ENCODE data around the gene TGFBR3L. TPM values are rescaled to one million over a fixed set of nuclear protein-coding genes. Genes with fewer than 3 reads are reported as not detected.

The TGFBR3L gene
- total and polyA plus RNA-seq, 10 of the 15 experiments (the other 5 are each of a cell fraction or from before 2014, with no cell fraction given), result 0.20 to 0.23 TPM; not detected in 8

DNA sequence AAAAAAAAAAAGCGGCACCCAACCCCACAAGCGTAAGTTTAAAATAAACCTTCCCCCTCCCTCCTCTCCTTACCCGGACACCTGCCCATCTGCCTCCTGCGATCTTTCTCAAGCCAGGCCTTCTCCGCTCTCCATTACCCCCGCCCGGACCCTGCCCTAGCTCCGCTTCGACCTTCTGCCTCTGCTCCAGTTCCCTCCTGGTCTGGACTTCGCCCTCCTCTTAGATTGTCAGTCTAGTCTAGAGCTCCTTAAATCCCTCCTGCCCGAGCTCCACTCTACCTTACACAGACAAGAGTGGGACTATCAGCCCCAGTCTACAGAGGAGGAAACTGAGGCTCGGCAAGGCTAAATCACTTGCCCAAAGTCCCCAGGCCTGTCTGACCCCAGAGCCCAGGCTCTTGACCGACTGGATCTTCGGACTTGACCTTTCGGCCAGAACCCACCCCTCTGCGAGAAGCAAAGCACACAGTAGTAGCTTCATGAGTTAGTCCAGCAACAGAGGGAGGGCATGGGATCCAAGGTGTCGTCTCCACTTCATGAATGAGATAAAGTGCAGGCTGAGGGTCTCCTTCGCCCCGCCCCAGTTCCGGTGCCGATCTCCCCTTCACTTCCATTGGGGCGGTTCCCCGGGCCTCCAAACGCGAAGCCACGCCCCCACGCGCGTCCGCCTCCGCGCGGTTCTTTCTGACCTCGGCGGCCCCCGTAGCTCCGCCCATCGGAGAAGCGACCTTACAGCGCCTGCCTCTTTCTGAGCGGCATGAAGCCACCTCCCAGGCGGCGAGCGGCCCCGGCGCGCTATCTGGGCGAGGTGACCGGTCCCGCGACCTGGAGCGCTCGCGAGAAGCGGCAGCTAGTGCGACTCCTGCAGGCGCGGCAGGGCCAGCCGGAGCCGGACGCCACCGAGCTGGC, 5.2 kb downstream of the TGFBR3L start, which contains the start of gene SNAPC2 (continued):
- no peak for TF ChIP-seq IRF3 (IDR thresholded peaks at IDR 0.05)
- TF ChIP-seq, protein P1, sequence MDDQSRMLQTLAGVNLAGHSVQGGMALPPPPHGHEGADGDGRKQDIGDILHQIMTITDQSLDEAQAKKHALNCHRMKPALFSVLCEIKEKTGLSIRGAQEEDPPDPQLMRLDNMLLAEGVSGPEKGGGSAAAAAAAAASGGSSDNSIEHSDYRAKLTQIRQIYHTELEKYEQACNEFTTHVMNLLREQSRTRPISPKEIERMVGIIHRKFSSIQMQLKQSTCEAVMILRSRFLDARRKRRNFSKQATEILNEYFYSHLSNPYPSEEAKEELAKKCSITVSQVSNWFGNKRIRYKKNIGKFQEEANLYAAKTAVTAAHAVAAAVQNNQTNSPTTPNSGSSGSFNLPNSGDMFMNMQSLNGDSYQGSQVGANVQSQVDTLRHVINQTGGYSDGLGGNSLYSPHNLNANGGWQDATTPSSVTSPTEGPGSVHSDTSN (IDR thresholded peaks at IDR 0.05; ENCODE audit: insufficient replicate concordance, low read depth, low read length), result peak; percentile 42
- TF ChIP-seq, protein P2, sequence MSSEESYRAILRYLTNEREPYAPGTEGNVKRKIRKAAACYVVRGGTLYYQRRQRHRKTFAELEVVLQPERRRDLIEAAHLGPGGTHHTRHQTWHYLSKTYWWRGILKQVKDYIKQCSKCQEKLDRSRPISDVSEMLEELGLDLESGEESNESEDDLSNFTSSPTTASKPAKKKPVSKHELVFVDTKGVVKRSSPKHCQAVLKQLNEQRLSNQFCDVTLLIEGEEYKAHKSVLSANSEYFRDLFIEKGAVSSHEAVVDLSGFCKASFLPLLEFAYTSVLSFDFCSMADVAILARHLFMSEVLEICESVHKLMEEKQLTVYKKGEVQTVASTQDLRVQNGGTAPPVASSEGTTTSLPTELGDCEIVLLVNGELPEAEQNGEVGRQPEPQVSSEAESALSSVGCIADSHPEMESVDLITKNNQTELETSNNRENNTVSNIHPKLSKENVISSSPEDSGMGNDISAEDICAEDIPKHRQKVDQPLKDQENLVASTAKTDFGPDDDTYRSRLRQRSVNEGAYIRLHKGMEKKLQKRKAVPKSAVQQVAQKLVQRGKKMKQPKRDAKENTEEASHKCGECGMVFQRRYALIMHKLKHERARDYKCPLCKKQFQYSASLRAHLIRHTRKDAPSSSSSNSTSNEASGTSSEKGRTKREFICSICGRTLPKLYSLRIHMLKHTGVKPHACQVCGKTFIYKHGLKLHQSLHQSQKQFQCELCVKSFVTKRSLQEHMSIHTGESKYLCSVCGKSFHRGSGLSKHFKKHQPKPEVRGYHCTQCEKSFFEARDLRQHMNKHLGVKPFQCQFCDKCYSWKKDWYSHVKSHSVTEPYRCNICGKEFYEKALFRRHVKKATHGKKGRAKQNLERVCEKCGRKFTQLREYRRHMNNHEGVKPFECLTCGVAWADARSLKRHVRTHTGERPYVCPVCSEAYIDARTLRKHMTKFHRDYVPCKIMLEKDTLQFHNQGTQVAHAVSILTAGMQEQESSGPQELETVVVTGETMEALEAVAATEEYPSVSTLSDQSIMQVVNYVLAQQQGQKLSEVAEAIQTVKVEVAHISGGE (CRISPR knock-in tag; IDR thresholded peaks at IDR 0.05), result no peak
- TF ChIP-seq, protein P3, sequence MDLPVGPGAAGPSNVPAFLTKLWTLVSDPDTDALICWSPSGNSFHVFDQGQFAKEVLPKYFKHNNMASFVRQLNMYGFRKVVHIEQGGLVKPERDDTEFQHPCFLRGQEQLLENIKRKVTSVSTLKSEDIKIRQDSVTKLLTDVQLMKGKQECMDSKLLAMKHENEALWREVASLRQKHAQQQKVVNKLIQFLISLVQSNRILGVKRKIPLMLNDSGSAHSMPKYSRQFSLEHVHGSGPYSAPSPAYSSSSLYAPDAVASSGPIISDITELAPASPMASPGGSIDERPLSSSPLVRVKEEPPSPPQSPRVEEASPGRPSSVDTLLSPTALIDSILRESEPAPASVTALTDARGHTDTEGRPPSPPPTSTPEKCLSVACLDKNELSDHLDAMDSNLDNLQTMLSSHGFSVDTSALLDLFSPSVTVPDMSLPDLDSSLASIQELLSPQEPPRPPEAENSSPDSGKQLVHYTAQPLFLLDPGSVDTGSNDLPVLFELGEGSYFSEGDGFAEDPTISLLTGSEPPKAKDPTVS (IDR thresholded peaks at IDR 0.05; ENCODE audit: low read depth, low read length), result 0 out of 2 replicates have a peak, but pooled peaks have one; percentile 14
- no peak for TF ChIP-seq GABPA (IDR thresholded peaks at IDR 0.05; ENCODE audit: low read depth)
- TF ChIP-seq ELK1 (IDR thresholded peaks at IDR 0.05; ENCODE audit: low read depth, low read length), result no peak
- TF ChIP-seq CHD2 (IDR thresholded peaks at IDR 0.05; ENCODE audit: borderline replicate concordance, low read depth, low read length), result peak; percentile 77; the same call in 1 of the 2 replicates
- TF ChIP-seq ZSCAN29 (IDR thresholded peaks at IDR 0.05), result no peak
- TF ChIP-seq NFYA (IDR thresholded peaks at IDR 0.05; ENCODE audit: borderline replicate concordance, low read depth, low read length), result no peak
- TF ChIP-seq TAF1 (IDR thresholded peaks at IDR 0.05; ENCODE audit: borderline replicate concordance, low read depth, low read length), result 0 out of 2 replicates have a peak, but pooled peaks have one; percentile 10
- TF ChIP-seq IRF4 (IDR thresholded peaks at IDR 0.05; ENCODE audit: low read depth, low read length), result no peak
- no peak for TF ChIP-seq KLF5 (IDR thresholded peaks at IDR 0.05; ENCODE audit: partially characterized antibody)
- TF ChIP-seq, protein P4, sequence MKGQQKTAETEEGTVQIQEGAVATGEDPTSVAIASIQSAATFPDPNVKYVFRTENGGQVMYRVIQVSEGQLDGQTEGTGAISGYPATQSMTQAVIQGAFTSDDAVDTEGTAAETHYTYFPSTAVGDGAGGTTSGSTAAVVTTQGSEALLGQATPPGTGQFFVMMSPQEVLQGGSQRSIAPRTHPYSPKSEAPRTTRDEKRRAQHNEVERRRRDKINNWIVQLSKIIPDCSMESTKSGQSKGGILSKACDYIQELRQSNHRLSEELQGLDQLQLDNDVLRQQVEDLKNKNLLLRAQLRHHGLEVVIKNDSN (IDR thresholded peaks at IDR 0.05; ENCODE audit: borderline replicate concordance, extremely low read length, insufficient read depth, low read depth, low read length), result no peak
- TF ChIP-seq, protein P5, sequence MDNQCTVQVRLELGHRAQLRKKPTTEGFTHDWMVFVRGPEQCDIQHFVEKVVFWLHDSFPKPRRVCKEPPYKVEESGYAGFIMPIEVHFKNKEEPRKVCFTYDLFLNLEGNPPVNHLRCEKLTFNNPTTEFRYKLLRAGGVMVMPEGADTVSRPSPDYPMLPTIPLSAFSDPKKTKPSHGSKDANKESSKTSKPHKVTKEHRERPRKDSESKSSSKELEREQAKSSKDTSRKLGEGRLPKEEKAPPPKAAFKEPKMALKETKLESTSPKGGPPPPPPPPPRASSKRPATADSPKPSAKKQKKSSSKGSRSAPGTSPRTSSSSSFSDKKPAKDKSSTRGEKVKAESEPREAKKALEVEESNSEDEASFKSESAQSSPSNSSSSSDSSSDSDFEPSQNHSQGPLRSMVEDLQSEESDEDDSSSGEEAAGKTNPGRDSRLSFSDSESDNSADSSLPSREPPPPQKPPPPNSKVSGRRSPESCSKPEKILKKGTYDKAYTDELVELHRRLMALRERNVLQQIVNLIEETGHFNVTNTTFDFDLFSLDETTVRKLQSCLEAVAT (IDR thresholded peaks at IDR 0.05), result no peak
- no peak for TF ChIP-seq TCF7 (IDR thresholded peaks at IDR 0.05; ENCODE audit: borderline replicate concordance)
- TF ChIP-seq IKZF2 (IDR thresholded peaks at IDR 0.05), result no peak

Data from GM12878 (cell line).